UCSD-AML1 (cell line): ENCODE data around the gene LNX1.

Experiments
- DNase-seq: peaks from one replicate; lab custom pipeline; 2025; ENCODE audit not compliant: unreplicated experiment; lab: John Stamatoyannopoulos, UW

Gene LNX1

GRCh38 chr4:53573696-53574095, 17.6 kb downstream of the LNX1 start:
- no peak for DNase-seq

DNA sequence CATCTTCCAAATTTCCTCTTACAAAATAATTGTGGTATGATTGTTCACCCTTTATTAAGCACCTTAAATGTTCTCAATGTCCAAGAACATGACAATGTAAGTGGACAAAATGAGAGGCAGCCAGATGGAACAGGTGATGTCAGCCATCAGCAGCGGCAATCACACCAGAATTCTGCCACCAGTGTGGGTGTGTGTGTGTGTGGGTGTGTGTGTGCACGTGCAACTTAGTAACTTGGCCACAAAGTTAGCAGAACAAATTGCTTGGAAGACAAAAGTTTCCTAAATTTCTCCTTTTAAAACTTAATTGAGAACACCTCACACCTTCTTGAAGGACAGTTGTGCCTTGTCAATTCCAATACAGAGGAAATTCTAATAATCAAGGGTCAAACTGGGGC, 18.7 kb downstream of the LNX1 start:
- no peak for DNase-seq

GRCh38 chr4:53571936-53572599, 19.2 kb downstream of the LNX1 start:
- DNase-seq = no peak

DNA sequence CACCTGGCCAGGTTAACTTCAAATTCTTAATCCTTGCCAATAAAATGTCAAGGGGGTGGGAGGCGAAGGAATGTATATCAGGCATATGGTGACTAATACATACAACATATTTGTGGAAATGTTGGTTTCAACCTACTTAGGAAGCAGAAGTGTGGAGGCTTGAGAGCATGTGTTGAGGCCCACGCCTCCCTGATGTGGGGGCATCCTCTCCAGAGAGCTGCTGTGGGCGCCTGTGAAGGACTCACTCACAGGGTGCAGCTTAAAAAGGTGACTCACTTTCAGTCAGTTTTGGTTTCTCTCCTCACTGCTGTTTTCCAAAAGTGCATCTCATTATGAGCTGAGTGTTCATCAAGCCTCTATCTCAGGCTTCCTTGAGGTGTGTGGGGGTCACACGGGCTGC, 27.5 kb downstream of the LNX1 start:
- no peak for DNase-seq

- no peak for DNase-seq
These were observed 28.9 kb downstream of the LNX1 start for GRCh38 chr4:53562409-53562808.

GRCh38 chr4:53559021-53559620, 32.2 kb downstream of the LNX1 start:
- DNase-seq = no peak

DNA sequence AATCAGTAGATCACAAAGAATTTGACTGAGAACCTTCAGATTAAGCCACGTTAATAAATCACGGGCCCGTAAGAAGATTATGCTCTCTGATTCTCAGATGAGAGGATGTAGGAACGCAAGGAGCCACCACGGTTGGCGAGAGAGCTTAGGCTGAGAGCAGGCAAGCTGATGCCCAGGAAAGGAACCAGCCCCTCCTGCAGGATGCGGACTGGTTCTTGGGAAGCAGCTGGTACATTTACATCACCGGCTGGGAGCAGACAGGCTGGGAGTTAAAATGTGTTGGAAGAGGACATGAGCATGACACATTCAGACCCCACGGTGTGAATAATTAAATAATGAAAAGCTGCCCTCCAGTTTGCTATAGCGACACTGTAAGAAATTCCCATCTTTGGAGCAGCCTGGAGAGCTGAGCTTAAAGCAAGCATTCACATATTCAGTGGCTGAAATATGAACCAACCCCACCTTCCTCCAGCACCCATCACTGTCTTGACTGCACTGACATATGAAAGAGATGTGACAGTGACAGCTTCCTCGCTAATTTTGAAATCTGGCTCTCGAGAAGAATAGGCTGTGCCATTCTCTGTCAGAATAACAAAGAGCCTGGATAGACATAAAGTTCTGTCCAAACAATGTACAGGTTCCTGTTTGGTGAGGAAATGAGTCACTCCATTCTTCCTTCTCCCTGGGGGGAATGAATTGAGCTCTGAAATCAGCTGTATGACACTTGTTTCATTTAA, 33.1 kb downstream of the LNX1 start:
- DNase-seq = no peak

DNA sequence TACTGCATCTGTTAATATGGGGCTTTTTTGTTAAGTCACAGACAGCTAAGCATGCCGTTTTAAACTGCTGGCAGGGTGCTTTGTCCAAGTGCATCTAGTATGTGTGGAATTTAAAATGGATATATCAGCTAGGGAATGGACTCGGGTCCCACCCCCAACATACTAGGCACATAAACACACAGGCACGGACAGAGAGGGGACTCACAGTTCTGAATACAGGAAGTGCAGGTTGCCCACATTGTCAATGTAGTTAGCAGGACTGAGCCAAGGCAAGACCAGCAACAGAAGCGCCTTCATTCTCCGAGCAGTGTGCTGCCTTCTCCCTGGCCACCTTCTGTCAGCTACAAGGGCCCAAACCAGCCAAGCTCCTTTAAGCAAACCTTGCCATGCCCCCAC, 33.6 kb downstream of the LNX1 start:
- no peak for DNase-seq

DNA sequence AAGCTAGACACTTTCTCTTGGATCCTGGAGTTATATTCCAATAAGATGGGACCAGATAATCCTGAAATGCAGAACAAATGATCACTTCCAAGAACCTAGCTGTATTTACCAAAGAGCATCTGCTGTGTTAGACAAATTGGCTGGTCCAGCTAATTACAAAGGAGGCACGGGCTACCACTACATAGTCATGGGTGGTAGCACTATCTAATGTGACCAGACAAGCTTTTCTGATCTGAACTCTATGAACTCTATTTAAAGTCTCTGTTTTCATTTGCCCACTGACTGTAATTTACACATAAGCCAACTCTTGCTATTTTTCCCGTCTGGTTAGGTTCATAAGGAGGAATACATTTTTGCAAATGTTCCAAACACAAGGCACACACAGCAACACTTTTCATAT, 34.6 kb downstream of the LNX1 start:
- no peak for DNase-seq

DNA sequence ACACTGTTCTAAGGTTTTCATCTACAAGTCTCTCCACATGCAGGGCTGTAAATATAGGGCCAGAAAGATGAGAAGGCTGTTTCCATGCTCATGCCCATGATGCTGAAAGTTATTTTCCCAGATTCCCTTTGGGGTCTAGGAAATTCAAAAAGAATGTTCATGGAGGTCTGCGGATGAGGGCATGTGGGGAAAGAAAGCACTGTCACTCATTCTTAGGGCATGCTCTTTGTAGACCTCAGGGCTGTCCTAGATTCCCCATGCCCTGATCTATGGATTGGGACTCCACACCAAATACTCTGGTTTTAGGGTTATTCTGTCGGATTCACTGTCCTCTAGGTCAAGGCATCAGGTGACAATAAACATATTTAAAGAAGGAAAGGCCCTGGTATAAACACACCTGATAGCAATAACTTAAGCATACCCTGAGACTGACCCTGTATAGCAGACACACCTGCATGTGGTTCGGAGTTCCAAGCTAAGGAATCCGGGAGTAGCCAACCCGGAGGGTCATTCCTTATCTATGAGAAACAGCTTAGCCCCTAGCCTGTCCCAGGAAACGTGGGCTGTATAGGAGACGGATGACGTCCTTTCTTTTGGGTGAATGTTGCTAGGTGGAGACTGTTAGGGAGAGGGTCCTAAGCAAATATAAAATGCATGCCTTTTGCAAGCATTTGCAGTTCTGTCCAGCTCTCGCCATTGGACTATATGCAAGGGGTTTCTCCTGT, 37.6 kb downstream of the LNX1 start:
- DNase-seq = no peak

- no peak for DNase-seq
These were observed 38.6 kb downstream of the LNX1 start for GRCh38 chr4:53552711-53553110.

DNA sequence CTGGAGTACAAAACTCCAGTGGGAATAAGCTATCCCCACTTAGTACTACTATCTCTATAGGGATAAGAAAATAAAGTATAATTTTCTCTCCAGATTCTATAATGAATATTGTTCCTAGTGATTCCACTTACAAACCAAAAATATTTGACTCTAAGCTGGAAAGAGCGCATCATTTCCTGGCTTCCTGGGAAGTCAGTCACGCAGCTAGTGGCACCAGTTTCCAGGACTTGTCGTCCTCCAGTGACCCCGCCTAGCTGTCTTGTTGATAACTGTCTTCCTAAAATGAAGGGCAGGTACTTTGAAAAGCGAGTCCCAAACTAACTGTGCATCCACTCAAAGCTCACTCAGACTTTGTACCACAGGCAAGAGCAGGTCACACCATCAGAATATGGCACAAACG, 39.3 kb downstream of the LNX1 start:
- DNase-seq = no peak

GRCh38 chr4:53551281-53551864, 39.9 kb downstream of the LNX1 start:
- no peak for DNase-seq

DNA sequence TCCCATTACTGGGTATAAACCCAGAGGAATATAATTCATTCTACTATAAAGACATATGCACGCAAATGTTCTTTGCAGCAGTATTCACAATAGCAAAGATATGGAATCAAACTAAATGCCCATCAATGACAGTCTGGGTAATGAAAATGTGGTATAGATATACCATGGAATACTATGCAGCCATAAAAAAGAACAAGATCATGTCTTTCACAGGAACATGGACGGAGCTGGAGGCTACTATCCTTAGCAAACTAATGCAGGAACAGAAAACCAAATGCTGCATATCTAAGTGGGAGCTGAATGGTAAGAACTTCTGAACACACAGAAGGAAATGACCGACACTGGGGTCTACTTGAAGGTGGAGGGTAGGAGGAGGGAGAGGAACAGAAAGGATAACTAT, 42.6 kb downstream of the LNX1 start:
- no peak for DNase-seq

DNA sequence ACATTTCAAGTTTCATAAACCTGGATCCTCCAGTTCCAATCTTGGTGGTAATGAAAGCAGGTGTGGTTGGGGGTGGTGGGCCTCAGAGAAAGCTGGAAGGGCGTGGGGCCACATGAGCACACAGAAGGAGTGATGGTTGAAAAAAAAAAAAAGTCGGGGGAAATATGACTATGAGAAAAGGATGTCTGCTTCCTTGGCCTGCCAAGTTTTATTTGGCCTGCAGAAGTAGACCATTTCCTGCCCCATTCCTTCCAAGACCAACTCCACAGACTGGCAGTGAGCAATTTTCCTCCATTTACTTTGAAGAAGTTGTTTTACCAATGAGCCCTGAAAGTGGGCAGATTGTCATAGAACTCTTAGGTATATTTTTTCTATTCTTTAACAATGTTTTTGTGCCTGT, 43.3 kb downstream of the LNX1 start:
- no peak for DNase-seq

DNA sequence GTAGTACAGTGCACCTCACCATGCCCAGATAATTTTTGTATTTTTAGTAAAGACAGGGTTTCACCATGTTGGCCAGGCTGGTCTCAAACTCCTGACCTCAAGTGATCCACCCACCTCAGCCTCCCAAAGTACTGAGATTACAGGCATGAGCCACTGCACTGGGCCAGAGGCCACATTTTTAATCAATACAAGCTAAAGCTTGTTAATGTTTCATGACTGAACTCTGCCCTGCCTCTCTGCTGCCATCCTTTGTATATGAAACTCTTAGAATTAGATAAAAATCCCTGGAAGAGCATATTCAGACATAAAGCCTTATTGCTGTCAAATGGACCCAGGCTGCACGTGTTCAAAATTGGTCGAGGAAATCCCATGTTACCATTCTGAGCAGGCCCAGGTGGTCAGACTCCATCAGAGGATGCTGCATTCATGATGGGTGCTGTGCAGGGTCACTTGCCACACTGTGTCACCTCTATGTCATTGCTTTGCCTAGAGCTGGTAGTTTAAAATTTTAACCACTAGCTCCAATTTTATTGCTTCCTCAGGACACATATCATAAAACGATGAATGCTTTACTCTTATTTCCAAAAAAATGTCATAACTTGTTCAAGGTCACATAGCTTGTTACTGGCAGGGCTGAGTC, 45.2 kb downstream of the LNX1 start:
- no peak for DNase-seq

DNA sequence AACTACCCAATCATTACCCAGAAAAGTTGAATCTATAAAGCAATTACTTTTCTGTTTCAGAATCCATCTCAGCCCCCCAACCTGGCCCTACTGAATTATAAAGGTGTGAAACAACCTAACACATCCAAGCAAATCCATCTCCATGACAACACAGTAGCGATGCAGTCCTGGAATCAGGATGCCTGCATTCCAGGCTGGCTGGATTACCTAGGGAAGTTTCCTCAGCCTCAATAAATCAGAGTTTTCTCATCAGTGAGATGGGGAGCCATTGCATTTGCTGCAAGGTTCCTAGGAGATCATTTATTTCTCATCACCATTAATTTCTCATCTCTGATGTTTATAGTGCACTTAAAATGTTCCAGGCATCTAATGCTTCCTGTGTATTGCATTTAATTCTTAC, 46.0 kb downstream of the LNX1 start:
- no peak for DNase-seq

DNA sequence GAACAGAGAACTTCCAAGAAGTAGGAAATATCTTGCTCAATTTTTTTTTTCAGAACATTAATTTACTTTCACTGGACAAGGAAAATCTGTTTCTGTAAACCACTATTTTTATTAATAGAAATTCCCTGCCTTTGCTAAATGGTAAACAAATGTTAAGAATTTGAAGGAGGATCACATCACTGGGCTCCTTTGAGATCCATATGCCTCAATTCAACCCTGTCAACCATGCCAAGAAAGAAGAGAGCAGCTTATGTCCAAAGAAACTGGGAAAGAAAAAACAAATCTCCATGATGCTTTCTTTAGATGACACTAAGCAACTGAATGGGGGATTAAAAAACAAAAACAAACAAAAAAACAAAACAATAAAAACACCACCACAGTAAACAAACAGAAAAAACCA, 47.7 kb downstream of the LNX1 start:
- no peak for DNase-seq

DNA sequence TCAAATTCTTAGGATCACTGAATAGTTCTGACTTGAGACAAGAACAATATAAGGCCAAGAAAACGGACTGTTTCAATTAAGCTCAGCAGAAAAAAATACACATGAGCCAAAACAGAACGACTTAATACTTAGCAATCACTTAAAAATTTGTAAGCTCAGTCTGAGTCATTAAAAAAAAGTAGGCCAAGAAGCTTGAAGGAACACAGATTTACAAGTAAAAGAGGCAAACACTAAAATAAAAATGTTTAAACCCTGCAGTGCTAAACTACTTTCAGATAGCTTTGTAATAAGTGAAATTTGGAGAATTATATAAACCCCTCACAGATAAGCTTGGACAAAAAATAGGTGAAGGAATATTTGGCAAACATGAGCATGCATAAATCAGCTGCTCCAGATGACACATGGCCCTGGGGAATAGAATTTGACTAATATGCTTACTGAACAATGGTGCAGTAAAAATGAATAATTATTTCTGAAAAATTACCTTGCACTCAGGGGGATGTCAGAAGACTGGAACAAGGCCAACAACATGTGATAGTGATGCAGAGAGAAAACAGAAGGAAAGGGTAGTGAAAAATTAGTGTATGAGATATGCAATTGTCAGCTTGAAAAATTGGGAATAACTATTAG, 49.6 kb downstream of the LNX1 start:
- no peak for DNase-seq

DNA sequence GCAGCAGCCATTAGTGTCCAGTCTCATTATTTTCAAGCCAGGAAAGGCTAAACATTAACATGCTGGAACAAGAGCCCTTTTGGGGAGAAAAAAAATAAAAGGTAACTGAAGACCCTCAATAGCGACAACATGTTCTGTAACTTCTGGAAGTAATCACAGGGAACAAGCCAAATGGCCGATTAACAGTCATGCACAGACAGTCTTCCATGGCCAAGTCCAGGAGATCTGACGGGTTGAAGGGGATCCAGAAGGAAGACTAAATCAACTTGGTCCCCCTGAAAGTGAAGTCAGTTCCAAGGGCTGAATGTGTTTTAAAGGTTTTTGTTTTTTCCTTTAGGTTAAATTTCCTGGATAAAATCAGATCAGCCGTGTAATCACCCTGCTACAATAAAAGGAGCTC, 52.5 kb downstream of the LNX1 start:
- DNase-seq = no peak

DNA sequence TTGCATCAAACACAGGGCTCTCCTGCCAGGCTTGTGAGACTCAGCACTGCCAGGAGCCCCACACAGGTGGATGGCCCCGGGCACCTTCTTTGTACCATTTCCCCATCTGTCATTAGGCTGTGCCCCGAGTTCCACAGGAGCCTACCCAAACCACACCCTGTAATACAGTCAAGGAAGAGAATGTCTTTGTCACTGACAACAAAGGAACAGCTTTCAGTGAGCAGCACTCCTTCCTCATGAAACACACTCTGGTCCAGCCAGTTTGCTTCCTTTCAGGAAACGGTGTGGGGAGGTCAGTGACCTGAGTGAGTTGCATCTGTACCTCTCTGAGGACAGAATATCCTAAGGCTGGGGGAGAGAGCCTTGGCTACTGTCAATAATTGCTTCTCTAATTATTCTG, 53.7 kb downstream of the LNX1 start:
- no peak for DNase-seq
